Skin epidermis (tissue), 12 donors: ENCODE data around the gene PKN1.
A peak's percentile ranks its signal among the peaks of the same experiment; 100 is the strongest.

Experiments used
- H3K27ac ChIP-seq, 21 experiments: fragments of 200-600 bp; sonication (generic) in 11 of 21; one replicate each; pipeline ENCODE4 v1.5.0; 2020; ENCODE audit warnings: mild to moderate bottlenecking in 3 of 21, inconsistent platforms in 2 of 21, moderate library complexity in 2 of 21
- H3K4me3 ChIP-seq, 7 experiments: fragments of 200-600 bp; sonication (generic) in 2 of 7; one replicate each; pipeline ENCODE4 v1.5.0; 2020; ENCODE audit warnings: inconsistent platforms in 2 of 7, mild to moderate bottlenecking in 2 of 7, moderate library complexity in 1 of 7

The PKN1 gene

DNA sequence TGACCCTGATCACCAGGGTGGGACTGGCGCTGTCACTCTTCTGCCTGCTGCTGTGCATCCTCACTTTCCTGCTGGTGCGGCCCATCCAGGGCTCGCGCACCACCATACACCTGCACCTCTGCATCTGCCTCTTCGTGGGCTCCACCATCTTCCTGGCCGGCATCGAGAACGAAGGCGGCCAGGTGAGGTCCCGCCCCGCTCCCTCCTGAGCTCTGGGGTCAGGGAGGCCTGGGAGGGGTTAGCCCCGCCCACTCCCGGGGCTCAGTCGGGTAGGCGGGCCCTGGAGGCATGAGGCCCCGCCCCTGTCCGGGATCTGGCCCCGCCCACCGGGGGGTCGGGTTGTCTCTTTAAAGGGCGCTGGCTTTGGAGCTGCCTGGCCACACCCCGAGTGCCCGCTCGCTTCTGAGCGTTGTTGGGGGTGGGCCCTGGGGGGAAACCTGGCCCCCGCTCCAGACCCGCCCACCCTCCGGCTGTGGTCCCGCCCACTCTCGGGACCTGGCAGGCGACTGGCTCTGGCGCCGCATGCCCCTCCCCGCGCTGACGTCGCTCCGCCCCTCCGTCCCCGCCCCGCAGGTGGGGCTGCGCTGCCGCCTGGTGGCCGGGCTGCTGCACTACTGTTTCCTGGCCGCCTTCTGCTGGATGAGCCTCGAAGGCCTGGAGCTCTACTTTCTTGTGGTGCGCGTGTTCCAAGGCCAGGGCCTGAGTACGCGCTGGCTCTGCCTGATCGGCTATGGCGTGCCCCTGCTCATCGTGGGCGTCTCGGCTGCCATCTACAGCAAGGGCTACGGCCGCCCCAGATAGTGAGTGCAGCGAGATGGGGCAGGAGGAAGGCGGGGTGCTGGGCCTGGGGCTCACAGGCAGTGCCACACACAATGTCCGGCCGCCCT is 27.1 kb upstream of the PKN1 start:
- Histone ChIP-seq H3K4me3 (peak overlapping the region in 4 of 7 experiments; percentile 1 to 22 (median 14)), H3K27ac (peak overlapping the region in 8 of 21 experiments; percentile 8 to 65 (median 48))

DNA sequence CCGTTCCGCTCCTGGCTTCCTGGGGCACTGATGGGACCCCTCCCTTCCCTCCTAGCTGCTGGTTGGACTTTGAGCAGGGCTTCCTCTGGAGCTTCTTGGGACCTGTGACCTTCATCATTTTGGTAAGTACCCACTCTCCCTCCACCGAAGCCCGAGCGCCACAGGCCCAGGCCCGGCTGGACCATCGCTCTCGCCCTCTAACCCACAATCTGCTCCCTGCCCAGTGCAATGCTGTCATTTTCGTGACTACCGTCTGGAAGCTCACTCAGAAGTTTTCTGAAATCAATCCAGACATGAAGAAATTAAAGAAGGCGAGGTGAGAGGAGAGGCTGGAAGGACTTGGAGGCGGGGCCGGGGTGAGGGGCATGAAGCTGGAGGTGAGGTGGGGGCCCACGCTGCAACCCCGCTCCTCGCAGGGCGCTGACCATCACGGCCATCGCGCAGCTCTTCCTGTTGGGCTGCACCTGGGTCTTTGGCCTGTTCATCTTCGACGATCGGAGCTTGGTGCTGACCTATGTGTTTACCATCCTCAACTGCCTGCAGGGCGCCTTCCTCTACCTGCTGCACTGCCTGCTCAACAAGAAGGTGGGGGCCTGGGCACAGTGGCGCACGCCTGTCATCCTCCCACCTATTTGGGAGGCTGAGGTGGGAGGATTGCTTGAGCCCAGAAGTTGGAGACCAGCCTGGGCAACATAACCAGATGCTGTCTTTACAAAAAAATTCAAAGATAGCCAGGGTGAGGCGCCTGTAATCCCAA is 26.3 kb upstream of the PKN1 start:
- no peak overlapping the region for H3K4me3 ChIP-seq
- H3K27ac ChIP-seq = peak overlapping the region in 6 of 21 experiments; percentile 8 to 65 (median 48)

DNA sequence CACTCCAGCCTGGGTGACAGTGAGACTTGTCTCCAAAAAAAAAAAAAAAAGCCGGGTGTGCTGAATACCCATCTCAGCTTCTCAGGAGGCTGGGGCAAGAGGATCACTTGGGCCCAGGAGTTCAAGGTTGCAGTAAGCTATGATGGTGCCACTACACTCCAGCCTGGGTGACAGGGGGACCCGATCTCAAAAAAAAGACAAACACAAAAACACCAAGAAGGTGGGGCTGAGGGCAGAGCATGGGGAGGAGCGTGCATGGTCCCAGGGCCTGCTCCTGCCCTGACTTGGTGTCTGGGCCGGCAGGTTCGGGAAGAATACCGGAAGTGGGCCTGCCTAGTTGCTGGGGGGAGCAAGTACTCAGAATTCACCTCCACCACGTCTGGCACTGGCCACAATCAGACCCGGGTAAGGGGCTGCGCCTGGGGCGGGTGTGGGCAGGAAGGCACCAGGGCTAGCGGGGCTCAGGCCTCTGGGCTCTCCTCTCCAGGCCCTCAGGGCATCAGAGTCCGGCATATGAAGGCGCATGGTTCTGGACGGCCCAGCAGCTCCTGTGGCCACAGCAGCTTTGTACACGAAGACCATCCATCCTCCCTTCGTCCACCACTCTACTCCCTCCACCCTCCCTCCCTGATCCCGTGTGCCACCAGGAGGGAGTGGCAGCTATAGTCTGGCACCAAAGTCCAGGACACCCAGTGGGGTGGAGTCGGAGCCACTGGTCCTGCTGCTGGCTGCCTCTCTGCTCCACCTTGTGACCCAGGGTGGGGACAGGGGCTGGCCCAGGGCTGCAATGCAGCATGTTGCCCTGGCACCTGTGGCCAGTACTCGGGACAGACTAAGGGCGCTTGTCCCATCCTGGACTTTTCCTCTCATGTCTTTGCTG is 25.3 kb upstream of the PKN1 start:
- no peak overlapping the region for H3K4me3 ChIP-seq
- H3K27ac ChIP-seq = no peak overlapping the region

DNA sequence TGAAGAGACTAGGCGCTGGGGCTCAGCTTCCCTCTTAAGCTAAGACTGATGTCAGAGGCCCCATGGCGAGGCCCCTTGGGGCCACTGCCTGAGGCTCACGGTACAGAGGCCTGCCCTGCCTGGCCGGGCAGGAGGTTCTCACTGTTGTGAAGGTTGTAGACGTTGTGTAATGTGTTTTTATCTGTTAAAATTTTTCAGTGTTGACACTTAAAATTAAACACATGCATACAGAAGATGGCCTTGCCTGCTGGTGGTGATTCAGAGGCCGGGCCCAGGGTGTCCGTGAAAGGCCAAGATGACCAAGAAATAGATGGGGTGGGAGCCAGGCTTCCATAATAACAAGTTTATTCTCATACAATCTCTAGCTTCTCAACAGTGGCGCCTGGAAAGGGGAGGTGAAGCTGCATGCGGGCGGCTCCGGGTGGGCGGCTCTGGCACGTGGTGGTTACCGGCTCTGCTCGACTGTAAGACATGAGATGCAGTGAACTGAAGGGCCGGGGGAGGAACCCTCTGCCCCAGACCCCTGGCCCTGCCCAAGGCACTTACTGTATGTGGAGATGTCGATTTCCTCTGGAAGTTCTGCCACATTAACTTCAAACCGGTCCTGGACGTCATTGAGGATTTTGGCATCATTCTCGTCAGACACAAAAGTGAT is 24.5 kb upstream of the PKN1 start:
- H3K4me3 ChIP-seq = no peak overlapping the region
- H3K27ac ChIP-seq = no peak overlapping the region

DNA sequence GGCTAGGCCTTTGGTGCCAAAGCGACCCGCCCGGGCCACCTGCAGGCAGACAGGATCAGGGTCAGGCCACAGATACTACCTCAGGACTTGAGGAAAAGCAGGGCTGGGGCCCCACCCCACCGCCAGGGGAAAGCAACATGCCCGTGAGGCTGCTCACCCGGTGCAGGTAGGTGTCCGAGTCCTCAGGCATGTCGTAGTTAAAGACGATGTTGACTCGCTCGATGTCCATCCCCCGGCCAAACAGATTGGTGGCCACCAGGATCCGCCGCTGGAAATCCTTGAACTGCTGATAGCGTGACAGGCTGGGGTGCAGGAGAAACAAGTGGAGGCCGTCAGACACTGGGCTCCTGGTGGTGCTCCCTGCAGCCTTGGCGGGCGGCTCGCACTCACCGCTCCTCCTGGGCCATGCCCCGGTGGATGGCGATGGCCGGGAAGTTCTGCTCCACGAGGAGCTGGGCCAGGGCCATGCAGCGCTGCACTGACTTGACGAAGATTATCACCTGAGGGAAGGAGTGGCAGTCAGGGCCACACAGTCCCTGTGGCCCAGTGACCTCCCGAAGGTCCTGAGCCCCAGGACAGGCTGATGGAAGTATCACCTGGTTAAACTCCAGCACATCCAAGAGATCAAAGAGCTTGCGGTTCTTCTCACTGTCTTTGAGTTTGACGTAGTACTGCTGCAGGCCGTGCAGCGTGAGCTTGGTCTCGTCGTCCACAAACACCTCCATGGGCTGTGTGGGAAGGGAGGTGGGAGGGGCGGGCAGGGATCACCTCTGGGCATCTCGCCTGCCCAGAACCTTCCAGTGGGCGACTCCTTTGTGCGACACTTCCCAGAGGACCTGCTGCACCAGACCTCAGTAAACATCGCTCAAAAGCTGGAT is 23.7 kb upstream of the PKN1 start:
- no peak overlapping the region for H3K4me3 ChIP-seq
- peak overlapping the region in 4 of 21 experiments; percentile 14 to 71 (median 50) for H3K27ac ChIP-seq

DNA sequence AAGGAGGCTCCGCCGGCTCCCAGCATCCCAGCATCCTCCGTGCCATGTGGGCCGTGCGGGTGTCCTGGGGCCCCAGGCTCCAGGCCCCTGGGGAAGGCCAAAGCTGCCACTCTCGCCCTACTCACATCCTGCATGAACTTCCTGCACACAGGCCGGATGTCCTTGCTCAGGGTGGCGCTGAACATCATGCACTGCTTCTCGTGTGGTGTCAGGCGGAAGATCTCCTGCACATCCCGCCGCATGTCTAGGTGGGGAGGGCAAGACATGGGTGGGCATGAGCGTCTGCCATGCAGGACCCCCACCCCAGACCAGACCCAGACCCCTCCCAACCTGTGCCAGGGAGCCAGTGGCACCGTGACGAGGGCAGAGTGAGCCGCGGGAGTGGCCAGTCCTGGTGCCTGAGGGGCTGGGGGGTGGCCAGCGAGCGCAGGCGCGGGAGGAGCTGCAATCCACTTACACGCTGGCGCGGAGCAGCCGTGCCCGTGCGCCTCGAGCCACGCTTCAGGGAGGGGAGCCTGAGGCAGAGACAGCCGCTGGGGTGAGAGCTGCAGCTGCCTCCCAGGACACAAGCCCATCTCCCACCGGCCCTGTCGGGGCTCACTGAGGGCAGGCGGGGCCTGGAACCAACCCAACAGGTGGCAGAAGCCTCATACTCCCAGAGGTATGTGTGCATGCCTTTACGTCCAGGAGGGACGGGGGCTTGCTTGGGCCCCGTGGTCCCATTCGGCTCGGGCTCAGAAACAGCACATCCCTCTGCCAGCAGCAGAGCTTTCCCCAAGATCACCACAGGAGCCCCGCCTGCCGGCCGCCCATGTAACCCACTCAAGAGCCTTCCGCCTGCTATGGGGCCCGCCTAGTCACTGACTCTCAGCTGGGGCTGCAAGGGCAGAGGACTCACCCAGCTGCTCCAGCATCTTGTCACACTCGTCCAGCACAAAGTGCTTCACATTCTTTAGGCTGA is 22.7 kb upstream of the PKN1 start:
- H3K4me3 ChIP-seq = no peak overlapping the region

DNA sequence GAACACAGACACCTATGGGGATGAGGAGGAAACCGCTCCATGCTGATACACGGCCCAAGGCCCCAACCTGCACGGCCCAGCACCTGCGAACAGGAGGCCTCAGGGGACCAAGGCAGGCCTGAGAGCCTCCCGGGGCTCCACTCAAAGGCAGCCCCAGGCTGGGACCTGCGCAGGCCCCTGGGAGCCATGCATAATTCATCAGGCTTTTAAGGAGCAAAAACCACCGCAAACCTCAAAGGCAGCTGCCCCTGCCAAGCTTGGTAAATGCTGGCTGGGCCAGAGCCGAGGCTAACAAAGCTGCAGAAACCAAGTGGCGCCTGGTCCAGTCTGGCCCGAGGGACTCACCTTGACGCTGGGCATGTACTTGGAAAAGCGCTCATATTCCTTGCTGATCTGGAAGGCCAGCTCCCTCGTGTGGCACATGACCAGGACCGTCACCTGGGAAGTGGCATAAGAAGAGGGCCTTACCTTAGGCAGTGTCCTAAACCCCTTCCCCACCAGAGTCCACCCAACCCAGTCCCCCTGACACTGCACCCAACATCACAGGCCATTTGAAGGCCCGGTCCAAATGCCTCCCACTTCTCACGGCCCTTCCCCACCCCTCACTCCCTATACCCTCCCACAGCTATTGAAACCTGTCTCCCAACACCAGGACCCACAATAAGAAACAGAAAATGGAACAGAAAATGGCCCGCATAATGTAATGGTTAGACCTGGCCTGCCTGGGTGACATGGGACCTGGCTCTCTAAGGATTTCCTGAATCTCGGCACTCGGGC is 21.8 kb upstream of the PKN1 start:
- Histone ChIP-seq H3K4me3 (no peak overlapping the region), H3K27ac (peak overlapping the region in 1 of 21 experiments; percentile 25)

More for the DNA sequence above, 22.7 kb upstream of the PKN1 start:
- H3K27ac ChIP-seq = peak overlapping the region in 6 of 21 experiments; percentile 14 to 71 (median 26)

DNA sequence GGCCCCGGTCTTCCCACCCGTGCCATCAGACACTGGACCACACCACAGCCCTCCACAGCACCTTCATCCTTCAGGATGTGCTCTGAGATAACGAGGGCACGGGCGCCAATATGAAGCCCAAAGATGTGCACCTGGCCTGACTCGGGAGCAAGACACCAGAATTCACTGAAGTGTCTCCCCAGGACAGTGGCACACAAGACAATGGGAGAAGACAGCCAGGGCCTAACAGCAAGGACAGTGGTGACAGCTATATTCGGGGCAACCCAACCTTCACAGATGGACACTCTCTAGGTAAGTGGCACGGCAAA is 21.2 kb upstream of the PKN1 start:
- peak overlapping the region in 1 of 21 experiments; percentile 5 for H3K27ac ChIP-seq
- no peak overlapping the region for H3K4me3 ChIP-seq

DNA sequence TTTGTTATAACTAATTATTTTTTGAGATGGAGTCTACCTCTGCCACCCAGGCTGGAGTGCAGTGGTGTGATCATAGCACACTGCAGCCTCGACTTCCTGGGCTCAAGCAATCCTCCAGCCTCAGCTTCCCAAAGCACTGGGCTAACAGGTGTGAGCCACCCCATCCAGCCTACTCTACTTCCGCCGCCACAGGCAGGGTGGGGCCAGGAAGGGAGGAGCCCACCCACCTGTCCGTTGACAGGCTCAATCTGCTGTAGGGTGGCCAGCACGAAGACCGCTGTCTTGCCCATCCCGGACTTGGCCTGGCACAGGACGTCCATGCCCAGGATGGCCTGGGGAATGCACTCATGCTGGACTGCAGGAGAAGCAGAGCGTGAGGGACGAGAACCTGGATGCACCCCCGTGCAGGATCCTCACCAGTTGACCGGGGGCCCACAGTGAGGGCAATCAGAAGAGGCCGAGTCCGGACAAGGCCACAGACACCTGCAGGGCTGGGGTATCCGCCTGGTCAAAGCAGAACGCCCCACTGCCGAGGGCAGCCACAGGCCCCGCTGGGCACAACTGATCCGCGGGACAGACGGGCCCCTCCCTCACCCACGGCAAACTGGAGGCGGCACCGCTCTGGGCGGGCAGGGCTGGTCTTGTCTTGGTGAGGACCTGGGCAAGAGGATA is 20.6 kb upstream of the PKN1 start:
- Histone ChIP-seq H3K4me3 (no peak overlapping the region), H3K27ac (peak overlapping the region in 1 of 21 experiments; percentile 5)

DNA sequence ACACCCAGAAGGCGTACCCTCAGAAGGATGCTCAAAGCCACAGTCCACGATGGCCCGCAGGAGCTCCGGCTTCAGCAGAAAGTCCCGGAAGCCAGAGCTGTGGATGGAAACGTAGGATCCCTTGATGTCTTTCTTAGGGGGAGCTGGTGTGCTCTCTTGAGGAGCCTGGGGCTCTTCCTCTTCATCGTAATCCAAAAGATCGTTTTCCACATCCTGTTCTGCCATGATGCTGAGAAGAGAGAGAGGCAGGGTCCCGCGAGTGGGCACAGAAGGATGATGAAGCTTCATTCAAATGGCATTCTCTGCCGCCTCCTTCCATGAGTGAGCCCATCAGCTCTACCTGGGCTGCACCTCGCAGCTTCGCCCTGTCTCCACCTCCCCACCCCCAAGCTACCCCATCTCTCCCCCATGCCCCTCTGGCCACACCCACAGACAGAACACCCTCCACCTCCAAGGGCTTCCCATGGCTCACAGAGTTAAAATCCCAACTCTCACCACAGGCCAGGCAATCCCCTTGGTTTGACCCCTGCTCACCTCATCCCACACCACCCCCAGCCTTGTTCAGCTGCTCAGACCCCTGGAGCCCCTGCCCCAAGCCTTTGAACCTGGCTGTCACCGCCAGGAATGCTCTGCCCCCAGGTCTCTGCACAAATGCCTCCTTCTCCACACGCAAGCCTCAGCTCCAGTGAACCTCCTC is 20.0 kb upstream of the PKN1 start:
- Histone ChIP-seq H3K4me3 (no peak overlapping the region), H3K27ac (peak overlapping the region in 3 of 21 experiments; percentile 1 to 37 (median 14))

DNA sequence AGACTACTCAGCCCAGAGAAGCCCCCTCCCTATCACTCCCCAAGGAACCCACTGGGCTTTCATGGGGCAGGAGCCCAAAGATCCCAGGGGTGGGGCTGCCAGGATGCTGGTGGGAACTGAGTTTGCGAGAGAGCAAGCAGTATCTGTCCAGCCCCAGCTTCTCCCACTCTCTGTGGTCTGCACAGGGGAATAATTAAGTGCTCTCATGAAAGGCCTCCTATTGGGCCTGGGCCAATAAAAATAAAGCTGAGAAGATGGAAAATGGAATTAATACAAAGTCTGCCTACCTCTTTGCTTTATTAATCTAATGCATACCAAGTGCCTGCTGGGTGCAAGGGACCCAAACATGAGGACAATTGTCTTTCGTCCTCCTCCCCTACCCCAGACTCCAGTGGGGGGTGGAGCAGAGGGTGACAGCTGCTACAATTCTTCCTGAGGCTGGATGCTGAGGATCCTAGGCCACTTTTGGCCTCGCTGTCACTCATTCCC is 19.4 kb upstream of the PKN1 start:
- H3K27ac ChIP-seq = peak overlapping the region in 3 of 21 experiments; percentile 1 to 37 (median 14)
- H3K4me3 ChIP-seq = no peak overlapping the region

DNA sequence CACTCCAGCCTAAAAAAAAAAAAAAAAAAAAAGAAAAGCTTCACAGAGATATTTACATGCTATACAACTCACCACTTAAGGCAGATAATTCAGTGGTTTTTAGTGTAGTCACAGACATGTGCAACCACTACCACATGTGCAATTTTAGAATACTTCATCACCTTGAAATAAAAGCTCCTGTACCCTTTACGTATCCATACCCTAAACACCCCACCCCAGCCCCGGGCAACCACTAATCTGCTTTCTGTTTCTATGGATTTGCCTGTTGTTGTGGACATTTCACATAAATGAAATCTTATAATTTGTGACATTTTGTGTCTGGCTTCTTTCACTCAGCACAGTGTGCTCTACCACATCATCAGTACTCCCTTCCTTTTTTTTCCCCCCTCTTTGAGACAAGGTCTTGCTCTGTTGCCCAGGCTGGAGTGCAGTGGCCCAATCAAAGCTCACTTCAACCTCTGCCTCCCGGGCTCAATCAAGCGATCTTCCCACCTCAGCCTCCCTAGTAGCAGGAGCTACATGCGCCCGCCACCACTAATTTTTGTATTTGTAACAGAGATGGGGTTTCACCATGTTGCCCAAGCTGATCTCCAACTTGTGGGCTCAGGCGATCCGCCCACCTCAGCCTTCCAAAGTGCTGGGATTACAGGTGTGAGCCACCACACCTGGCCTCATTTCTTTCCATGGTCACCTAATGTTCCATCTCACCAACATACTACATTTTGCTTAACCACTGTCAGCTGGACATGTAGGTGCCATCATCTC is 18.0 kb upstream of the PKN1 start:
- H3K27ac ChIP-seq = peak overlapping the region in 1 of 21 experiments; percentile 13
- no peak overlapping the region for H3K4me3 ChIP-seq

DNA sequence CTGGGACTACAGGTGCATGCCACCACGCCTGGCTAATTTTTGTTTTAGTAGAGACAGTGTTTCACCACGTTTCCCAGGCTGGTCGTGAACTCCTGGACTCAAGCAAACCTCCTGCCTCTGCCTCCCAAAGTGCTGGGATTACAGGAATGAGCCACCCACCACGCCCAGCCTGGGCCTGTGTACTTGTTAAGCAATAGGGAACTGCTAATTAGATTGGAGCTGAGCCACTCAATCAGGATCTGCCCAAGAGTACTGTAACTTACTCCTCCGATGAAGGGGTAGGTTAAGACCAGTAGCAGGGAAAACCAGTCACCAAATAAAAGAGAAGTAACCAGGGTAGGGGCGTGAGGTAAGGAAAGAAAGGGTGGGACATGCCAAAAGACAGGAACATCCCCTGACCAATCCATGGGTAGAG is 16.3 kb upstream of the PKN1 start:
- peak overlapping the region in 7 of 21 experiments; percentile 18 to 91 (median 45) for H3K27ac ChIP-seq
- no peak overlapping the region for H3K4me3 ChIP-seq

DNA sequence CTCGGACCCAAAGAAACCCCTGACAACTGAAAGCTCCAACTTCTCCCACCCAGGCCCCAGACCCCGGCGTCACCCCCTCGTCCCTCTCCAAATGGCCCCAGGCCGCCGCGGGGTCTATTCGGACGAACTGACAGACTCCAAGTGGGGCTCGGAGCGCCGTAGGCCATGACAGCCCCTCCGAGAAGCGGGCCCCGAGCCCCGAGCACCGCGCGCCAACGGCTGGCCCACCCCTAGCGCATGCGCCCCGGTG is 14.3 kb upstream of the PKN1 start:
- peak overlapping the region; percentile 79 to 94 (median 89) for H3K27ac ChIP-seq

More for the DNA sequence above, 14.3 kb upstream of the PKN1 start:
- peak overlapping the region; percentile 60 to 96 (median 87) for H3K4me3 ChIP-seq
